AG08396 (cell line): ENCODE data around the gene SGO2.
A peak's percentile ranks its signal among the peaks of the same experiment; 100 is the strongest.
"Not testable (repeated sequence)": the region's sequence is repeated elsewhere in the genome, so short reads cannot be mapped to it uniquely, and the experiment has no call there.

Experiments
- DNase-seq: peaks from one replicate; pipeline ENCODE4 v3.0.0; 2012; ENCODE audit warnings: low spot score, mixed read lengths

The SGO2 gene

GRCh38 chr2:200596774-200597570, 71.0 kb downstream of the SGO2 start:
- DNase-seq: no peak

- DNase-seq: no peak
These were observed 73.2 kb downstream of the SGO2 start for GRCh38 chr2:200599206-200599605.

GRCh38 chr2:200600549-200601225, 74.7 kb downstream of the SGO2 start:
- no peak for DNase-seq

GRCh38 chr2:200602584-200602983, 76.6 kb downstream of the SGO2 start:
- no peak for DNase-seq

- no peak for DNase-seq
These were observed 78.0 kb downstream of the SGO2 start for GRCh38 chr2:200603972-200604371.

GRCh38 chr2:200604571-200605255, 78.7 kb downstream of the SGO2 start:
- no peak for DNase-seq

- DNase-seq: no peak
These were observed 82.5 kb downstream of the SGO2 start for GRCh38 chr2:200608341-200609027.

- DNase-seq: peak; percentile 72
These were observed 83.1 kb downstream of the SGO2 start for GRCh38 chr2:200609028-200609614.

GRCh38 chr2:200610217-200610616, 84.2 kb downstream of the SGO2 start:
- DNase-seq: not testable (repeated sequence)

GRCh38 chr2:200613692-200614091, 87.7 kb downstream of the SGO2 start:
- DNase-seq: no peak

GRCh38 chr2:200614249-200614648, 88.2 kb downstream of the SGO2 start:
- no peak for DNase-seq

GRCh38 chr2:200615247-200615646, 89.2 kb downstream of the SGO2 start:
- DNase-seq: peak; percentile 58

- DNase-seq: no peak
These were observed 90.2 kb downstream of the SGO2 start for GRCh38 chr2:200616193-200616592.

GRCh38 chr2:200616656-200617055, 90.6 kb downstream of the SGO2 start:
- DNase-seq: no peak

- DNase-seq: no peak
These were observed 91.4 kb downstream of the SGO2 start for GRCh38 chr2:200617156-200618053.

- no peak for DNase-seq
These were observed 92.0 kb downstream of the SGO2 start for GRCh38 chr2:200618054-200618419.

- peak; percentile 20 for DNase-seq
These were observed 92.6 kb downstream of the SGO2 start for GRCh38 chr2:200618590-200619021.

- no peak for DNase-seq
These were observed 93.3 kb downstream of the SGO2 start for GRCh38 chr2:200619279-200619678.

GRCh38 chr2:200620606-200621390, 94.8 kb downstream of the SGO2 start:
- no peak for DNase-seq

GRCh38 chr2:200622106-200622505, 96.1 kb downstream of the SGO2 start:
- no peak for DNase-seq
